BLaER1 (cell line): Measurements from ENCODE around the gene SERP2.

Experiments
- H3K27ac ChIP-seq: shearing (Covaris generic); formaldehyde crosslinking; 2 replicates; pipeline ENCODE4 v1.8.1; 2022
- H3K27me3 ChIP-seq: shearing (Covaris generic); formaldehyde crosslinking; 2 replicates; pipeline ENCODE4 v1.8.1; 2022
- H3K36me3 ChIP-seq: shearing (Covaris generic); formaldehyde crosslinking; 2 replicates; pipeline ENCODE4 v1.8.1; 2022
- H3K4me1 ChIP-seq: shearing (Covaris generic); formaldehyde crosslinking; 2 replicates; pipeline ENCODE4 v1.8.1; 2022
- H3K4me2 ChIP-seq: shearing (Covaris generic); formaldehyde crosslinking; 2 replicates; pipeline ENCODE4 v1.8.1; 2022
- H3K4me3 ChIP-seq: shearing (Covaris generic); formaldehyde crosslinking; 2 replicates; pipeline ENCODE4 v1.8.1; 2022
- H3K9ac ChIP-seq: shearing (Covaris generic); formaldehyde crosslinking; 2 replicates; pipeline ENCODE4 v1.8.1; 2022
- H3K9me3 ChIP-seq: shearing (Covaris generic); formaldehyde crosslinking; 2 replicates; pipeline ENCODE4 v1.8.1; 2022
- H4K20me1 ChIP-seq: shearing (Covaris generic); formaldehyde crosslinking; 2 replicates; pipeline ENCODE4 v1.8.1; 2022
- Cebpa-rat ChIP-seq: shearing (Covaris generic); IDR thresholded peaks from 2 replicates; pipeline ENCODE4 v1.8.1; 2022

The SERP2 gene

DNA sequence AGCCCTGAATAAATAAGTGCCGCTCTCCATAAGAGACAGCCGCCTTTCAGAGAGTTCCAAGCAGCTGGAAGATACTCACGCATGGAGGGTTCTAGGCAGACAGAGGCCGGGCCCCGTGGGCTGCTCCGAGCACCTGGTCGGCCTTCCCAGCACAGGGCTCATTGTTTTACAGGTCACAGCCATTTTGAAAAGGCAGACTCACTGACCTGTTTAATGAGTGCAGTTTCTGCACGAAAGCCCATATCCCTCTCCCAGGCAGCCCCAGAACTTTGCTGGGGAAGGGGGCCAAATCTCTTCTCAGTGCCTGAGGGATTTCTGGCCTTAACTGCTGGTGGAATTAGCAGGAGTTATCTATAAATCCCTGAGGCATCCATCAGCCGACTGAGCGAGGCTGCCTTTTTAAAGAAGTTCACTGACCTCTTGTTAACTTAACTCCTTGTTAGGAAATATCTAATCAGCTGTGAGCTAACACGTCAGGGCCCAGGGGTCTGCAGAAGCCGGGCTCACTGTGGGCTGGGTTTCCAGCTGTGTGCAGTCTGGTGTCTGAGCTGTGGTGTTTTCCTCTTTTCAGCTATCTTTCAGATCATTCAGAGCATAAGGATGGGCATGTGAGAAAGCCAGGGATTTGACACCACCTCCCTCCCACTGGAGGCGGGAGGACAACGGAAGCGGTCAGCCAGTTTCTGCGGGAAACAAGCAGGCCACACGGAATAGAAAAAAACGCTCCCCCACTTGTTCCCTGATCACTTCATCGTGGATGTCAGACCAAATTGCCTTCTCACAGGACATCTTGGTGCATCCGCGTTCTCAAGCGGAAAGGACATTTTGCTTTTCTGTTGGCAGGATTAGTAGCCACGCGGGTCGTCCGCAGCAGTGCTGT is 23.3 kb downstream of the SERP2 start:
- Histone ChIP-seq H3K27ac (no peak overlapping the region), H3K4me1 (no peaks in the 10 kb centered on the region; the same call in 1 of the 2 replicates), H3K36me3 (no peaks in the 10 kb centered on the region), H3K4me2 (no peak overlapping the region), H4K20me1 (no peaks in the 10 kb centered on the region), H3K27me3 (no peaks in the 10 kb centered on the region), H3K4me3 (no peak overlapping the region), H3K9ac (no peak overlapping the region), H3K9me3 (no peaks in the 10 kb centered on the region)
- no peak for TF ChIP-seq Cebpa-rat

DNA sequence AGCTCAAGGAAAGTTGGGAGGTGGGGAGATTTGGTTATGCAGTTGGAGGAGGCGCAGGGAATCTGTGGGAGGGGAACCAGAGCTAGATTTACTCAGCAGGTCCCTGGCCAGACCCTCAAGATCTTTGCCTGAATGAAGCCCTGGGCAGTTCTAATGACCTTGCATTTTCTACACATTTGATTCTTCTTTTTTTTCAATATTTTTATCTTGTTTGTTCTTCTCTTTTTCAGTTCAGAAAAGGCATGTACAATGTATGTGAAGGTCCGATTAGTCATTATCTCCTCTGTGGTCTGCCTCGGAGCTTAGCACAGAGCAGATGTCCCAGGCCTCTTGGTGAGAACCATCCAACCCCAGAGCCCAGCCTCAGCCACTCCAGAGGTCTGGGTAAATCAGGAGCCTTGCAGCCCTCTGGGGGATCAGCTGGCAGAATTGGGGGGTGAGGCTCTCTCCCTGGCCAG is 24.2 kb downstream of the SERP2 start:
- Histone ChIP-seq H4K20me1 (no peaks in the 10 kb centered on the region), H3K27ac (no peak overlapping the region), H3K27me3 (no peaks in the 10 kb centered on the region), H3K4me3 (no peak overlapping the region), H3K4me1 (no peaks in the 10 kb centered on the region; the same call in 1 of the 2 replicates), H3K9ac (no peak overlapping the region), H3K9me3 (no peaks in the 10 kb centered on the region), H3K36me3 (no peaks in the 10 kb centered on the region), H3K4me2 (no peak overlapping the region)
- no peak for TF ChIP-seq Cebpa-rat

DNA sequence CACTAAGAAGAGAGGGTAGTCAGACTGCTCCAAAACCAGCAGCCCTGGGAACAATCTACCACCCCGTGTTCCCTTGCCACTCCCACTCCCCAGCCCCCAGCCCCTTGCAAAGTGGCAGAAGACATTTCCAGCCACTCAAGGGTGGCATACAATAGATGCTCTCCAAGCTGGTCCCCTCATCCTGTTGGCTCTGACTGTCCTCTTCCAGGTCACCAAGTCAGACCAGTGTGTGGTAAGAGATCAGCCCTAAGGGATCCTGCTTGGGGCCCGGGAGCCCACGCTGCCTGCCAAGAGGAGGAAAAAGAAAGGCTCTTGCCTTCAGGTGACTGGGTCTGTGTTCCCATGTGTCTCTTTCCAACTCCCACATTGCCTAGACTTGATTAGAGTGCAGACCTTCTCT is 25.0 kb downstream of the SERP2 start:
- Histone ChIP-seq H3K27ac (no peak overlapping the region), H3K36me3 (no peaks in the 10 kb centered on the region), H3K4me1 (peaks cover 2% of the 10 kb centered on the region; the same call in 1 of the 2 replicates), H3K27me3 (0 out of 2 replicates have a peak, but pooled peaks cover 3% of the 10 kb centered on the region), H3K4me2 (no peak overlapping the region), H3K9ac (no peak overlapping the region), H3K9me3 (no peaks in the 10 kb centered on the region), H3K4me3 (no peak overlapping the region), H4K20me1 (no peaks in the 10 kb centered on the region)
- no peak for TF ChIP-seq Cebpa-rat

DNA sequence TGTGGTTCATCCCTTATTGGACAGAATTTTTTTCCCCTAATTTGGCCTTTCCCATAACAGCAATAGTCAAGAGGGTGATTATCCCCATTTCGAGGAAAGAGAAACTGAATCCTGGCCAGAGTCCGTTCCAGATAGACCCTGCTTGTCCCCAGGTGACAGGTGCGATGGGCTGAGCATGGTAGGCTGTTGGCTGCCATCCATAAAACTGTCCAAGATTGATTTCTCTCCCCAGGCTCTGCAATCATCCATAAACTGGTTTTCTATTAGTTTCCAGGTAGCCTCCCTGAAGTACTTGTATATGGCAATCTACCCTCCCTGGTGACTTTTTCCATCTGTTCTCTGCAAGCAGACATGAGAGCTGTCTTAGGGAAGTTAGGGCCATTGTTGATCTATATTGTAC is 25.4 kb downstream of the SERP2 start:
- Histone ChIP-seq H3K27ac (no peak overlapping the region), H4K20me1 (no peaks in the 10 kb centered on the region), H3K27me3 (0 out of 2 replicates have a peak, but pooled peaks cover 4% of the 10 kb centered on the region), H3K9ac (no peak overlapping the region), H3K4me2 (no peak overlapping the region), H3K9me3 (no peaks in the 10 kb centered on the region), H3K36me3 (no peaks in the 10 kb centered on the region), H3K4me1 (peaks cover 6% of the 10 kb centered on the region; the same call in 1 of the 2 replicates), H3K4me3 (no peak overlapping the region)
- TF ChIP-seq Cebpa-rat, result no peak

DNA sequence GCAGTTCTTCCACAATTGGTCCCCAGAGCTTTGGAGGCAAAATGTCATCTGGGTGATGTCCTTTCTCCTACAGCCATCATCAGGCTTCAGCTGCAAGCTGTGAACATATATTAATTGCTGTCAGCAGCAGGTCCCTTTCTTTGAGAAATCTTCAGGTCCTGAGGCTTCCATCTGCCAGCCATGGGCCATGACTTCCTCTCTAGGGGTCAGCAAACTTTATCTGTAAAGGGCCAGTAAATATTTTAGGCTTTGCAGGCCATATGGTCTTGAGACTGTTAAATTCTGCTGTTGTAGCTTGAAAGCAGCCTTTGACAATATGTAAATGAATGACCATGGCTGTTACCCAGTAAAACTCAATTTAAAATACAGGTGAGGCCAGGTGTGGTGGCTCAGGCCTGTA is 27.1 kb downstream of the SERP2 start:
- H3K4me3 ChIP-seq, result no peak overlapping the region
- H3K4me1 ChIP-seq, result peaks cover 9% of the 10 kb centered on the region; the same call in 1 of the 2 replicates
- H4K20me1 ChIP-seq, result no peaks in the 10 kb centered on the region
- no peak overlapping the region for H3K4me2 ChIP-seq
- TF ChIP-seq Cebpa-rat, result no peak
- 0 out of 2 replicates have a peak, but pooled peaks cover 4% of the 10 kb centered on the region for H3K27me3 ChIP-seq
- no peaks in the 10 kb centered on the region for H3K36me3 ChIP-seq
- H3K27ac ChIP-seq, result no peak overlapping the region
- H3K9me3 ChIP-seq, result no peaks in the 10 kb centered on the region
- no peak overlapping the region for H3K9ac ChIP-seq

DNA sequence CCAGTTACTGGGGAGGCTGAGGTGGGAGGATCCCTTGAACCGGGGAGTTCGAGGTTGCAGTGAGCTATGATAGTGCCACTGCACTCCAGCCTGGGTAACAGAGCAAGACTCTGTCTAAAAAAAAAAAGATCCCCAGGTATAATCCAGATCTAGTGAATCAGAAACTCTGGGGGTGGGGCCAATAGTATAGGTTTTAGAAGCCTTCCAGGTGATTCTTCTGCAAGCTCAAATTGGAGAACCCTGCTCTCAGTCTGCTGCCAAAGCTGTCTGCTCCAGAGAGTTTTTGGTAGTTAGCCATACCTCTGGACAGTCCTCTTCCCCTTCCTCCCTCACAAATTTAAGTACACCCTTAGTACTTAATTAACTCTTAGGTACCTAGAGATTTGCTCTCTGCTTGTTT is 28.0 kb downstream of the SERP2 start:
- TF ChIP-seq Cebpa-rat, result no peak
- Histone ChIP-seq H3K4me3 (no peak overlapping the region), H3K4me2 (no peak overlapping the region), H3K9me3 (no peaks in the 10 kb centered on the region), H3K4me1 (peaks cover 9% of the 10 kb centered on the region; the same call in 1 of the 2 replicates), H3K9ac (no peak overlapping the region), H3K36me3 (no peaks in the 10 kb centered on the region), H3K27me3 (0 out of 2 replicates have a peak, but pooled peaks cover 4% of the 10 kb centered on the region), H4K20me1 (no peaks in the 10 kb centered on the region), H3K27ac (no peak overlapping the region)

DNA sequence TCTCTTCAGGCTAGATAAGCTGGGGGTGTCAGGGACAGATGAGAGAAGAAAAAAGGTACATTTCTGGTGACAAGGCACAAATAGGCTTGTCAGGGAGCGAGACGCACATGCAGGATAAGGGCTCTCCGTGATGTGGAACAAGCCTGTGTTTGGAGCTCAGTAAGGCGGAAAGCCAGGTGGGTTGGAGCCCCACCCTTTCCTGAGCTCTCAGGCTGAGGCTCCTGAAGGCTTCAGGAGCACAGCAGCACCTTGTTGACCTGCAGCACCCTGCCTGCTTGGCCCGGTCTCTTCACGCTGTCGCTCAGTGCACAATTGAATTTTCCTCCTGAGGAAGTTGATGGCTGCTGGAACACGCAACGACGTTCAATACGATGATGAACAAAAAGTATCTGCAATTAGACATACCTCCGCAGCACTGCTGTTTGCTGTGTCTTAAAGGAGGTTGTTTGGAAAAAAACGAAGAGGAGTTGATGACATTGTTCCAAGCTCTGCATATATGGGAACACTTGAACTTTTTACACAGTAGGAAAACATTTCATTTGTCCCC is 29.3 kb downstream of the SERP2 start:
- Histone ChIP-seq H3K9me3 (no peaks in the 10 kb centered on the region), H3K27ac (no peak overlapping the region), H3K9ac (no peak overlapping the region), H3K4me2 (0 out of 2 replicates have a peak overlapping the region, but pooled peaks have one; percentile 34), H3K36me3 (no peaks in the 10 kb centered on the region), H3K4me1 (peaks cover 9% of the 10 kb centered on the region; the same call in 1 of the 2 replicates), H4K20me1 (no peaks in the 10 kb centered on the region), H3K4me3 (no peak overlapping the region), H3K27me3 (0 out of 2 replicates have a peak, but pooled peaks cover 4% of the 10 kb centered on the region)
- no peak for TF ChIP-seq Cebpa-rat

DNA sequence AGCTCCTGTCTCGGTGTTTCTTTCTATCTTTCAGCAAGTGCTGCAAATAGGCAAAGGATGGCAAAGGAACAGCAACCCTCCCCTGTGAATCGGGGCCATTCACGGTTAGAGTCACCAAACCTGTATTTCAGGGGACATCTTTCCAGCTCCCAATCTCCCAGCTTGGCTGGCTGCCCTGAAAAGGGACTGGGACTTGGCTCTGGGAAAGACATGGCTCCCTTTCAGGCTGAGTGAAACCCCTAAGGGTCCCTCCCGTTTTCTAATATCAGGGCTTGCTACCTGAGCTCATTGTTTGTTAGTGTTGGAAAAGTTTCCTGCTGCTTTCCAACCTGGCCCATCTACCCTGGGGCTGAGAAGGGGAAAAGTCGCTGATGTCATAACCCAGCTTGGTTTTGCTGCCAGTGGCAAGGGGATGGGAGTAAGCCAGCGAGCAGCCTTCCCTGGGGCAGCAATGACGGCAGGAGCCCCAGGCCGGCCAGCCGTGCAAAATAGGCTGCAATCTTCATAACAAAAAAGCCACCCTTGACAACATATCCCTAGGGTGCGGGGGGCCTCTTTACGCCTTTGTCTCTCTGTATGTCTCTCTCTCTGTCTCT is 29.9 kb downstream of the SERP2 start:
- H3K27me3 ChIP-seq, result 0 out of 2 replicates have a peak, but pooled peaks cover 4% of the 10 kb centered on the region
- H3K36me3 ChIP-seq, result no peaks in the 10 kb centered on the region
- H3K9ac ChIP-seq, result no peak overlapping the region
- peaks cover 9% of the 10 kb centered on the region; the same call in 1 of the 2 replicates for H3K4me1 ChIP-seq
- H3K27ac ChIP-seq, result no peak overlapping the region
- no peaks in the 10 kb centered on the region for H4K20me1 ChIP-seq
- no peak for TF ChIP-seq Cebpa-rat
- H3K9me3 ChIP-seq, result no peaks in the 10 kb centered on the region
- no peak overlapping the region for H3K4me3 ChIP-seq
- peak overlapping the region; percentile 34 for H3K4me2 ChIP-seq

DNA sequence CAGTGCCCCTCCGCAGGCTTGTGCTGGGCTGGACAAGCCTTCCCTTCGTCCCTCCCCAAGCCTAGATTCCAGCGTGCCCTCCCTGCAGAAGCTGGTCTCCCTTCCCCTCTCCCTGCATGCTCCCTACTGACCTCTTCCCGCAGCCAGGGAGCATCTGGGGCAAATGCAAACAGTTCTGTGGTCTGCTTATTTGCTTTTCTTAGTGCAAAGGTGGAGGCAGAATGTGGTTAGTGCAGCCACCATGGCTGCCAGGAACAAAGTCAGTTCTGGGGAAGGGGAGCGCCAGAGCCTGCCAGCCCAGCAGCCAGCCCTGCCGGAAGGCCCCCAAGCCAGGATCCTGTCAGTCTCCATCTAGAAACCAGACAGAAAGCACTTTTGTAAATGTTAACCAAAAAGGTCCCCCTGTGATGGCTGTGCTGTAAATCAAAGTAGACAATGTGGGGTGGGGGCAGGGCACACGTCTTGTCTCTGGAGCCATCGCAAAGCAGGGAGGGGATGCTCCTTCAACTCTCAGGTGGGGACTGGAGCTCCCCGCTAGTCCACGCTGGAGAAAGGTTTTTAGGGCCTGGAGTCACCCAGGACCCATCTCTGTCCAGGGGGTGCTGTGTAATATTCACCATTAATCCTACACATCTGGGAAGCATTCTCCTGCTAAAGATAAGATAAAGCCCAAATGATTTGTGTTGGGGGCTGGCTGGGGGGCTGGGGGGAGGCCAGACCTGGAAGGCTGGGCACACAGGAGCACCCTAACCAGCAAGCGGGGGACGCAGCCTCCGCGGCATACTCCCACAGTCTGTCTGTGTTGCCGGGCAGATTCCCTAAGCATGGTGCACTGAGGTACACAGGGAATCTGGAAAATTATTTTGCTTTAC is 30.9 kb downstream of the SERP2 start:
- no peak overlapping the region for H3K27ac ChIP-seq
- TF ChIP-seq Cebpa-rat, result no peak
- 0 out of 2 replicates have a peak, but pooled peaks cover 4% of the 10 kb centered on the region for H3K27me3 ChIP-seq
- no peak overlapping the region for H3K9ac ChIP-seq
- no peaks in the 10 kb centered on the region for H3K9me3 ChIP-seq
- H3K36me3 ChIP-seq, result no peaks in the 10 kb centered on the region
- H3K4me2 ChIP-seq, result no peak overlapping the region
- H3K4me3 ChIP-seq, result no peak overlapping the region
- peaks cover 11% of the 10 kb centered on the region for H3K4me1 ChIP-seq
- H4K20me1 ChIP-seq, result no peaks in the 10 kb centered on the region
